GM13977 (cell line): Measurements from ENCODE around the gene CCBE1.

Experiments used
- DNase-seq: peaks from one replicate; pipeline ENCODE4 v3.0.0; 2012; ENCODE audit warnings: low spot score
- in situ Hi-C: fragments of 300-500 bp; cut with MboI; formaldehyde crosslinking; loops from one replicate; pipeline ENCODE4 v1.12.0; 2022; ENCODE audit warnings: low sequenced_read_pairs, low pct_unique_long_range_greater_than_20kb, mixed read lengths, inconsistent platforms; ENCODE audit not compliant: unreplicated experiment
- TF ChIP-seq, protein P1 (sequence below): IDR thresholded peaks from 2 replicates; pipeline ENCODE4 v1.5.1; 2012; ENCODE audit warnings: mild to moderate bottlenecking, control low read depth; ENCODE audit not compliant: insufficient read depth; ENCODE audit errors: extremely low read depth, missing control alignments

Gene CCBE1

DNA sequence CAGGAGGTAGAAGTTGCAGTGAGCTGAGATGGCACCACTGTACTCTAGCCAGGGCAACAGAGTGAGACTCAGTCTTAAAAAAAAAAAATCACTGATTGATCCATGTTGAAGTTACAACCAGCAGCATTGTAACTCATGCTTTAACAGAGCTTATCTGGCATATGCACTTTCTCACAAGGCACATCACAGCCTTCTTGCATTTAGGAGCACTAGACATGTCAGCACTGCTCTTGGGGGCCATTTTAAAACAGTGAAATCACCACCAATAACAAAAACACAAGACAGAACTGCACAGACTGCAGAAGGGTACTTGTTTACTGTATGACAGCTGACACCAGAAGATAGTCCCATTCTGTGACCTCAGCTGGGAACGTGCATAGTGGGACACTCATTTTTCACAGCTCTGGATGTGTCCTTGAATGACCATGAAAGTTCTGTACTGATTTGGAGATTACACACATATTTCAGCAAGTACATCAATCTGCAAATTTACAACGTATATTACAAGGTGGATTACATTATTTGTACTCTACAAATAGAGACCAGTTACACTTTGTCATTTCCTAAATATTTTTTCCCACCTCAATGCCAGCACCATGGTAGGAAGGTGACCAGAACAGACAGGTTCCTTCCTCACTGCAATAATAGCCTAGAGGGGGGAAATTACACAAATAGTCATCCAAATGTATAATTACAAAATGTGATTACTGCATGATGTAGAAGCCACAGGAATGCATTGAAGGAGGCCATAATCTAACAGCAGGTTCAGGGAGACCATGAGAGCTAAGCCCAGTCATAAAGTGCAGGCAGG, 35.1 kb downstream of the CCBE1 start:
- DNase-seq = no peak
- in situ Hi-C loops = no loop called here
- TF ChIP-seq, protein P1, sequence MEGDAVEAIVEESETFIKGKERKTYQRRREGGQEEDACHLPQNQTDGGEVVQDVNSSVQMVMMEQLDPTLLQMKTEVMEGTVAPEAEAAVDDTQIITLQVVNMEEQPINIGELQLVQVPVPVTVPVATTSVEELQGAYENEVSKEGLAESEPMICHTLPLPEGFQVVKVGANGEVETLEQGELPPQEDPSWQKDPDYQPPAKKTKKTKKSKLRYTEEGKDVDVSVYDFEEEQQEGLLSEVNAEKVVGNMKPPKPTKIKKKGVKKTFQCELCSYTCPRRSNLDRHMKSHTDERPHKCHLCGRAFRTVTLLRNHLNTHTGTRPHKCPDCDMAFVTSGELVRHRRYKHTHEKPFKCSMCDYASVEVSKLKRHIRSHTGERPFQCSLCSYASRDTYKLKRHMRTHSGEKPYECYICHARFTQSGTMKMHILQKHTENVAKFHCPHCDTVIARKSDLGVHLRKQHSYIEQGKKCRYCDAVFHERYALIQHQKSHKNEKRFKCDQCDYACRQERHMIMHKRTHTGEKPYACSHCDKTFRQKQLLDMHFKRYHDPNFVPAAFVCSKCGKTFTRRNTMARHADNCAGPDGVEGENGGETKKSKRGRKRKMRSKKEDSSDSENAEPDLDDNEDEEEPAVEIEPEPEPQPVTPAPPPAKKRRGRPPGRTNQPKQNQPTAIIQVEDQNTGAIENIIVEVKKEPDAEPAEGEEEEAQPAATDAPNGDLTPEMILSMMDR = no peak

DNA sequence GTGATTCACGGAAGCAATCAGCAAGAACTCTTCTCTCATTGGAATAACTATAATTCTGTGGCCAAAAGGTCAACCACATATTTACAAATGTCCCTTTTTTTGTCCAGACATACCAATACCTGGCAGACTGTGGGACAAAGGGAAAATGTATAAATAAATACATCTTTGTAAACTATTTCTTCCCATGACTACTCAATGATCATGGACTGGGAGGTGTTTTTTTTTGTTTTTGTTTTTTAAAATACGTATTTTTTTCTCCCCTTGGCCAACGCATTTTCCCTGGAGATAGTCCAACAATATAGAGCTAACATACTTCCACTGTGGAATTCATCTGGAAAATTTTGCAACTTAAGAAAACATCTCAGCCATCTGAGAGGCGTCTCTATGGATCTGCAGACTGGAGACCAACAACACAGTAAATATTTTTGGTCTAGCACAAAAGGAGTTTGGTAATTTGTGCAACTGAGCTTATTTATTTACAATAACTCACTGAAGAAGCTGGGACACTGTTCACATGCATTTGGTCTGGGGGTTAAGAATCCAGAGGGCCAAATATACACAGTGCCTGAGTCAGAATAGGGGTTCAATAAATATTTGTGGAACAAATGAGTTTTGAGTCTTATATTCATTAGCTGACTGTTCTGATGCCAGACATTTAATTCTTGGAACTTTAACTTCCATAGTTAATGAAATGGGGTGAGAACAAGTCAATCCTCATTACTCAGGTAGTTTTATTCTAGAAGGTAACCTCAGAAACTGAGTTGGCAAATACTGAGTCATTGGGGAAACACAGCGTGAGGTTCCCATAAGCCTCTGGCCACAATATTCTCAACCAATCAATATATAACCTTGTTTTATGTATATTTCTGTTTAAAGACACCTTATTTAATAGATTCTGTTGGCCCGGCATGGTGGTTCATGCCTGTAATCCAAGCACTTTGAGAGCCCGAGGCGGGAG, 36.2 kb downstream of the CCBE1 start:
- TF ChIP-seq, protein P1 = no peak
- in situ Hi-C loops = no loop called here
- DNase-seq = no peak

DNA sequence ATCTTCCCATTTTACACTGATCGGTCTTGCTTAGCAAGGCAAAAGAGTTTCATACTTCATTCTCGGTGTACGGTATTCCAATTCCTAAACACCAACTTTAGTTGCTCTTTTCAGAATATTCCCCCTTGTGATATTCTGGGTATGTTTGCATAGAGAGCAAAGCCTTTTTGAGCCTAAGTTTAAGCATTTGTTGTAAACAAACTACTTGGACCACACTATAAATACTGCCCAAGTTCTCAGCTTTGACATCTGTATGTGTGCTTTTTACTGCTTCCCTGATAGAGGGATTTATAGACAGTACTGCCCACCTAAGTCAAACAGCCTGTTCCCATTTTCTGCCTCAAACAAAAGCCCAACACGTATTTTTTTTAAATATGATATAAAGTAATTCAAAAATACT, 36.9 kb downstream of the CCBE1 start:
- DNase-seq = no peak
- TF ChIP-seq, protein P1 = no peak
- in situ Hi-C loops = no loop called here

DNA sequence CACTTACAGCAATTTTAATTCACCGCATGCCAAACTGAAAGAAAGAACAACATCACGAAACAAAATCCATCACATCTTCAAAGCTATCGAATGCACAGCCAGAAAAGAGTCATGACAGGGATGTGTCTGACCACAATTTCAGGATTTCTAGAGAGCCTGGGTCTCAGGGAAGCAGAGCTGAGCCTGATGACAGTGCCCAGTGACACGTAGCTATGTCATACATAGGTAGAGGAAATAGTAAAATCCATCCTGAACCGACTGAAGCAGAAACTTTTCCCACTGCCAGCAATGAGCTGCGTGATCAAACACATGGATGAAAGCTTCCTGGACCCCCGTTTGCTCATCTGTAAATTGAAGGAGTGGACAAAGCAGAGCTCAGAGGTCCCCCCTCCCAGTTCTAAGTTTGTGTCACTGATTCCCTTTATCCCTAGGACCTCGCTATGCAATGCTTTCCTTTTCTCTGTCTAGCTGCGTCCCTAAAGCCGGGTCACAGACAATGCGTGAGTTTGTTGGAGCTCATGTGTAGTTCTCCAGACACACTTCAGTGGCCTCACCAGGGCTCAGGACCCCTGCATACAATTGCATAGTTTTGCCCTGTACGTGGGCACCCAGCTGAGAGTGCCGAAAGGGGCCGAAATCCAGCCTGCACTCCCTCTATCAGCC, 37.6 kb downstream of the CCBE1 start:
- DNase-seq = no peak
- TF ChIP-seq, protein P1 = no peak
- in situ Hi-C loops = no loop called here

DNA sequence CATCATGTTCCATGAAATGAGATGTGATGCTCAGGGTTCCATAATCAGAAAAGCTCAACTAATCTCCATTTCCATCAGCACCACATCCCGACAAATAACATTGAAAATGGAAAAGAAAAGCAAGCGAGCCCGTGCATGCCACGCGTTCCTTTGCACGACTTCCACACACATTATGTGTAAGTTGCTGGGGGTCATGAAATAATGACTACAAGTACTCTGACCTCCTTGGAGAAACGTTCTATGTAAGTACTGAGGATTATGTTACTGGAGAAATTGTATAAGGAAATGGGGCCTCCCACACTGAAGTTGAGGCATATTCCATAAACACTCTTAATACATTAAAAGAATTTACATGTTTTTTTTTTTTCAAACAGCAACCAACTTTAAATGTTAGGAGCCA, 38.3 kb downstream of the CCBE1 start:
- TF ChIP-seq, protein P1 = no peak
- DNase-seq = no peak
- in situ Hi-C loops = no loop called here

DNA sequence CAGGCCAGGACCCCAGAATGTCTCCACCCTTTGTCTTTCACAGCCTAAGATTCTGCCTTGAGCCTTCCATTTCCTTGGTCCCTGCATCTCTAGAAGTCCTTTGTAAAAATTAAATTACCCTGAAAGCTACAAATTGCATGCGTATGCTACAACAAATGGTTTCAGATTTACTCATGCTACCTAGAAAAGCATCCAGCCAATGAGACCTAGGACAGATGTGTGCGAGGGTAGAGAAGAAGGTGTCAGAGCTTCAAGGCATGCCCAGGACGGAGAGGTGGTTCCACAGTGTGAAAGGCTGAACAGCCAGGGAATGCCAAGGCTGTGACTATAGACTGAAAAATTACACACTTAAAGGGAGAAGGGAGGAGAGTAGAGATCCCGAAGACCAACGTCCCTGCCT, 40.2 kb downstream of the CCBE1 start:
- in situ Hi-C loops = no loop called here
- no peak for DNase-seq
- TF ChIP-seq, protein P1 = no peak
